8988T (cell line): ENCODE data around the gene ANGPTL8.
A peak's percentile ranks its signal among the peaks of the same experiment; 100 is the strongest.

ENCODE experiments used
- DNase-seq: peaks from one replicate; pipeline ENCODE4 v3.0.0; 2011

The ANGPTL8 gene

GRCh38 chr19:11239377-11240000 lies at the start of gene ANGPTL8:
TSS of gene ANGPTL8 (plus strand) at chr19:11239619. CDS start at chr19:11239638, 19 bp downstream.
- DNase-seq: no peak

GRCh38 chr19:11190501-11190900 lies 48.9 kb upstream of the ANGPTL8 start:
- no peak for DNase-seq

GRCh38 chr19:11191273-11191755 lies 48.1 kb upstream of the ANGPTL8 start:
- DNase-seq: peak; percentile 74

GRCh38 chr19:11191934-11192333 lies 47.5 kb upstream of the ANGPTL8 start:
- DNase-seq: no peak

- DNase-seq: no peak
Observed at GRCh38 chr19:11192957-11193939, 46.2 kb upstream of the ANGPTL8 start.

GRCh38 chr19:11194173-11194572 lies 45.2 kb upstream of the ANGPTL8 start:
- DNase-seq: no peak

GRCh38 chr19:11194656-11195558 lies 44.5 kb upstream of the ANGPTL8 start:
- DNase-seq: no peak

GRCh38 chr19:11195681-11196080 lies 43.7 kb upstream of the ANGPTL8 start:
- DNase-seq: no peak

- DNase-seq: peak; percentile 63
Observed at GRCh38 chr19:11196406-11197287, 42.8 kb upstream of the ANGPTL8 start.

- peak; percentile 94 for DNase-seq
Observed at GRCh38 chr19:11197291-11198174, 41.9 kb upstream of the ANGPTL8 start, which contains the start of gene KANK2. TSS of gene KANK2 (minus strand) at chr19:11197545. CDS start at chr19:11194511, 3,034 bp downstream.

- no peak for DNase-seq
Observed at GRCh38 chr19:11198175-11198534, 41.3 kb upstream of the ANGPTL8 start.

- DNase-seq: no peak
Observed at GRCh38 chr19:11198769-11199424, 40.5 kb upstream of the ANGPTL8 start.

GRCh38 chr19:11199517-11199916 lies 39.9 kb upstream of the ANGPTL8 start:
- DNase-seq: no peak

- no peak for DNase-seq
Observed at GRCh38 chr19:11200015-11200574, 39.3 kb upstream of the ANGPTL8 start.

- no peak for DNase-seq
Observed at GRCh38 chr19:11200931-11201330, 38.5 kb upstream of the ANGPTL8 start.

- DNase-seq: no peak
Observed at GRCh38 chr19:11201791-11202190, 37.6 kb upstream of the ANGPTL8 start.

GRCh38 chr19:11202488-11203193 lies 36.8 kb upstream of the ANGPTL8 start:
- no peak for DNase-seq

GRCh38 chr19:11203194-11204075 lies 36.0 kb upstream of the ANGPTL8 start:
- peak; percentile 90 for DNase-seq
